ENCODE data around the gene XPR1.
"Not testable (repeated sequence)": the region's sequence is repeated elsewhere in the genome, so short reads cannot be mapped to it uniquely, and the experiment has no call there.

The XPR1 gene

DNA sequence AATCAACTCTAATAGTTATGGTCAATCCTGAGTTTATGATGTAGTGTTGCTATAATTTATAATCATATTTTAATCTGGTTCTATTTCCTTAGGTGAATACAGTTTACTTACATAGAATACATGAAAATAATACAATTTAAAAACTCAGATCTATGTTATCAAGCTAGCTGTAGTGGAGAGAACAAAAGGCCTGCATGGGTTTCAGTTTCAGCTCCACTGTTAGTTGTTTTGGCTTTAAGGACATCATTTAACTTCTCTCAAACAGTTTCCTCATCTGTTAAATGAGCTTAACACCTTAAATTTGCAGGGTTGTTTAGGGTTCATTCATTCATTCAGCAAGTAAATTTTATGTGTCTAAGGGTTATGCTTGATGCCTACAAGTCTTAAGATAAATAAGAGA is 182.4 kb downstream of the XPR1 start:
- DNase-seq (ENCODE audit: low read depth, low spot score) = no peak
- H3K27ac ChIP-seq = no peak overlapping the region

DNA sequence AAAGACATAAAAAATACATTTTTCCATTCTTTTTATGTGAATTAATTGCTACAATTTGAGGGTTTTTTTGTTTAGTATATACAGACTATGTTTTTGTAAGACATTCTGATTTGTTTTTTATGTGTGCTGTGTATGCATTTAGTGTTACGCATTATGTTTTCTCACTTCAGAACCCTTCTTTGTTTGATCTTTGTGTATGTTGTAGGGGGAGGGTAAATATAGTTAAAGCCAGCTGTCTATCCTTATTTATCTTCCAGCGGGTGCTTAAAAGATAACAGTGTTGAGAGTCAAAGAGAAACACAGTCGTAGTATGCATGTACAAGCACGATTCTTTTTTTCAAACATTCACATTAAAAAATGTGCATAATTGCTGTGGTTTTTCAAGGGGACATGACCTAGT is 183.4 kb downstream of the XPR1 start:
- H3K27ac ChIP-seq = no peak overlapping the region
- no peak for DNase-seq (ENCODE audit: low read depth, low spot score)

DNA sequence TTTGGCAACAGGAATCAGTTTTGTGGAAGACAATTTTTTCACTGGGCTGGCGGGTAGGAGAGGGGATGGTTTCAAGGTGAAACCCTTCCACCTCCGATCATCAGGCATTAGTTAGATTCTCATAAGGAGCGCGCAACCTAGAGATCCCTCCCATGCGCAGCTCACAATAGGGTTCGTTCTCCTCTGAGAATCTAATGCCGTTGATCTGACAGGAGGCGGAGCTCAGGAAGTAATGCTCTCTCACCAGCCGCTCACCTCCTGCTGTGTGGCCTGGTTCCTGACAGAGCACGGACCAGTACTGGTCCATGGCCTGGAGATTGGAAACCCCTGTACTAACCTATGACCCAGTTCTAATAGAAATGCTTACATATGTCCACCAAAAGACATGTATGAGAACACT is 184.3 kb downstream of the XPR1 start:
- DNase-seq (ENCODE audit: low read depth, low spot score) = no peak

DNA sequence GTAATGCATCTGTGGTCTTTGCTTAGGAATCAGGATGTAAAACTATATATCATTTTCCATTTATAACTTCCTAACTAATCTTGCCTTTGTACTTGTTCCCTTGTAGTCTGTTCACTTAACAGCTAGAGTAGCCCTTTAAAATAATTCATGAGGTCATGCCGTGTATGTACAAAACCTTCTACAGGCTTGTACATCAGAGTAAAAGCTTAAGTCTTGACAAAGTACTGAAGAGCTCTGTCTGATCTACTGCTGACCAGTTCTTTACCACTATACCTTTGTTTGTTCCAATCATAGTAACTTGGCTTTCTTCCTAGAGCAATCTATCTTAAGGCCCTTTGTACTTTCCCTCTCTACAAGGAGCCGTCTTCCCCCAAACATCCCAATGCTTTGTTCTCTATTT is 190.1 kb downstream of the XPR1 start:
- no peak for DNase-seq (ENCODE audit: low read depth, low spot score)
- H3K27ac ChIP-seq = no peak overlapping the region

More for the DNA sequence above, 184.3 kb downstream of the XPR1 start:
- no peak overlapping the region for H3K27ac ChIP-seq

DNA sequence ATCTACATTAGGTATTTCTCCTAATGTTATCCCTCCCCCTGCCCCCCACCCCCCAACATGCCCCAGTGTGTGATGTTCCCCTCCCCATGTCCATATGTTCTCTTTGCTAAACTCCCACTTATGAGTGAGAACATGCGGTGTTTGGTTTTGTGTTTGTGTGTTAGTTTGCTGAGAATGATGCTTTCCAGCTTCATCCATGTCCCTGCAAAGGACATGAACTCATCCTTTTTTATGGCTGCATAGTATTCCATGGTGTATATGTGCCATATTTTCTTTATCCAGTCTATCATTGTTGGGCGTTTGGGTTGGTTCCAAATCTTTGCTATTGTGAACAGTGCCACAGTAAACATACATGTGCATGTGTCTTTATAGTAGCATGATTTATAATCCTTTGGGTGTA is 199.7 kb downstream of the XPR1 start:
- not testable (repeated sequence) for H3K27ac ChIP-seq; DNase-seq (ENCODE audit: low read depth, low spot score)

DNA sequence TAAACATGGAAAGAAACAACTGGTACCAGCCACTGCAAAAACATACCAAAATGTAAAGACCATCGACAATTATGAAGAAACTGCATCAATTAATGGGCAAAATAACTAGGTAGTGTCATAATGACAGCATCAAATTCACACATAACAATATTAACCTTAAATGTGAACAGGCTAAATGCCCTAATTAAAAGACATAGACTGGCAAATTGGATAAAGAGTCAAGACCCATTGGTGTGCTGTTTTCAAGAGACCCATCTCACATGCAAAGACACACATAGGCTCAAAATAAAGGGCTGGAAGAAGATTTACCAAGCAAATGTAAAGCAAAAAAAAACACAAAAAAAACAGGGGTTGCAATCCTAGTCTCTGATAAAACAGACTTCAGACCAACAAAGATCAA is 201.4 kb downstream of the XPR1 start:
- H3K27ac ChIP-seq = not testable (repeated sequence)

DNA sequence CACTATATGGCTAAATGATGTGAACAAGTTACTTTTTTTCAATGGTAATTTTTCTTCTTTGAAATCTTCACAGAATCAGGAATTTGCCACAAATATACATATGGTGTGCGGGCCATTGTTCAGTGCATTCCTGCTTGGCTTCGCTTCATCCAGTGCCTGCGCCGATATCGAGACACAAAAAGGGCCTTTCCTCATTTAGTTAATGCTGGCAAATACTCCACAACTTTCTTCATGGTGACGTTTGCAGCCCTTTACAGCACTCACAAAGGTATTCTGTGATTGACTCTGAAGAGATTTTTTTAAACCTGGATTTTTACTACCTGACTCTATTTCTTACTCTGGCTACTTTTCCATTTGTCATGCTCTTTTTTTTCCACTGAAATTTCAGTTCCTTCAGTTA is 204.6 kb downstream of the XPR1 start:
- no peak overlapping the region for H3K27ac ChIP-seq
- DNase-seq (ENCODE audit: low read depth, low spot score) = no peak

More for the DNA sequence above, 201.4 kb downstream of the XPR1 start:
- not testable (repeated sequence) for DNase-seq (ENCODE audit: low read depth, low spot score)

DNA sequence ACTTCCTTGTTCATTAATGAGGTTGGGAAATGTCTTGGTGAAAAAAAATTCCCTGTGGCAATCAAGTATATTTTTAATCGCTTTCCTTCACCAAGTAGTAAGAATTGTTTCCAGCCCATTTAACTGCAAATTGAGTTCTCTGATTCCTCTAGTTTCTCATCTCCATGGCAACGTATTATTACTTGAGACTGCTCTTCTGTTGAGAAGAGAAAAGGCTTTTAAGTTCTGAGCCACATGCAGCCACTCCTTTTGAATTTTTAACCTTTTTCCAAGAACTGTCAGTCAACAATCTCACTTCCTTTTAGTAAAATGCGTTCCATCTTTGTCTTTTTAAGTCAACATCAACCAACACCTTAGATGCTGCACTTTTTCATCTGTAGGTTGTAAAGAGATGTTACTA is 205.2 kb downstream of the XPR1 start:
- no peak overlapping the region for H3K27ac ChIP-seq
- DNase-seq (ENCODE audit: low read depth, low spot score) = no peak

DNA sequence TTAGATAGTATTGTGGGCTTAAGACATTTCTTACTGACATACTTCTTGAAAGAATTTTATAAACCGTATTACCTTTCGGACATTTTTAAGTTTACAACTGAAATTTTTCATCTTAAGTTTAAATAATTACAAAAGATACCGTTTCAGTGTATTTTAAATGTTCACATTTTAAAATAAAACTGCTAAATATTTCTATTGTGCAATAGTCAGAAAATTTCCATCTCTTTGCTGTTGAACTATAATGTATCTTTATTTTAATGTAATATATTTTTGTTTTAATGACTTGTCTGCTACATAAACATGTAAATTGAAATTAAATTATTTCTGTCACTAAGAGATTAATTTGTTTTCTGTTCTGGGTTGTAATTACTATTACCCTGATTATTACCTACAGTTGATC is 206.7 kb downstream of the XPR1 start:
- H3K27ac ChIP-seq = no peak overlapping the region
- no peak for DNase-seq (ENCODE audit: low read depth, low spot score)

DNA sequence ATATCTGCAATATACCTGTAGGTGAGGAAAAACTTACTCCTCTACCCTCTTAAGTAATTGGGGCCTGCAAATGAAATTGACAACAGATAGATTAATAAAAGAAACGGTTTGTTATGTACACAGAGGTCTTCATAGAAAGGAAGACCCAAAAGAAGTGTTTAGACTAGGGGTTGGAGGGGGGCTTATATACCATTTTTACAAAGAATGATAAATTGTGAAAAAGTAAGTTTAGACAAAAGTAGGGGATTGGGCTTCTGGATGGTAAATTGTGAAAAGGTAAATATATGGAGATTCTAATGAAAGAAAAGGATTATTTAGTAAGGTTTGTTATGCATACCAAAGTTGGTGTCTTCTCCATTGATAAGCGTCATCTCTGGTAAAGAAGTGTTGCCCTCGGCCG is 207.7 kb downstream of the XPR1 start:
- no peak overlapping the region for H3K27ac ChIP-seq
- no peak for DNase-seq (ENCODE audit: low read depth, low spot score)

DNA sequence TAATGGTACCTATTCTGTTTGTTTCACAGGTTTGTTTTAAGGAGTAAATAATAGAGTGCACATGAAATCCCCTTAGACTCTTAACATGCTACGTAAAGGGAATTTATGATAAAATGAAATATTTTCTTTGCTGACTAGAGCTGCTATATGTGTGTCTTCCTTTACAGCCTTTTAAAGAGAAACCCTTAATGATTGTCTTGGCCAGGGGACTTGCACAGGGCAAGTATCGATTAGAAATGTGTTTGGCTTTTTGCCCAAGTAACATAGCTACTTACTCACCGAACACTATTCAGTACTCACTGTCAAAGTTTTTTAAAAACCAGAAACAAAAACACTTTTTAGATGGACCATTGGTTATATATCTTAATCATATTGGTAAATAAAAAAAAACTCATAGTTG is 209.6 kb downstream of the XPR1 start:
- no peak overlapping the region for H3K27ac ChIP-seq
- no peak for DNase-seq (ENCODE audit: low read depth, low spot score)

DNA sequence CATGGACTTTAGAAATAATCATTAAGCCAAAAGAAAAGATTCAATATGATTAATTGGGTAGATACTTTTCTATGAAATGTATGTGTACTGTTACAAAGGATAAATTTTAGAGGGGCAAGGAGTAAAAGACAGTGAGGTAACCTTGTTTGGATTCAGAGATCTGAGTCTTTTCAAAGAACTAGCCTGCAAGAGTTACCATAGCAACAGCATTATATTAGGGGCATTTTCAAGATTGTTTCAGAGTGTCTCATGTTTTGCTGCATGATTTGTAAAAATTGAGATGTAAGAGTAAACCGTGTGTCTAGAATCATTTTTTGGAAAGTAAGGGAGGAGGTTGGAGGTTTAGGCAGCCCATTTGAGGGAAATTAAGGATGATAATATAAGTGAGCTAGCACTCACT is 210.2 kb downstream of the XPR1 start:
- no peak for DNase-seq (ENCODE audit: low read depth, low spot score)
- H3K27ac ChIP-seq = no peak overlapping the region

DNA sequence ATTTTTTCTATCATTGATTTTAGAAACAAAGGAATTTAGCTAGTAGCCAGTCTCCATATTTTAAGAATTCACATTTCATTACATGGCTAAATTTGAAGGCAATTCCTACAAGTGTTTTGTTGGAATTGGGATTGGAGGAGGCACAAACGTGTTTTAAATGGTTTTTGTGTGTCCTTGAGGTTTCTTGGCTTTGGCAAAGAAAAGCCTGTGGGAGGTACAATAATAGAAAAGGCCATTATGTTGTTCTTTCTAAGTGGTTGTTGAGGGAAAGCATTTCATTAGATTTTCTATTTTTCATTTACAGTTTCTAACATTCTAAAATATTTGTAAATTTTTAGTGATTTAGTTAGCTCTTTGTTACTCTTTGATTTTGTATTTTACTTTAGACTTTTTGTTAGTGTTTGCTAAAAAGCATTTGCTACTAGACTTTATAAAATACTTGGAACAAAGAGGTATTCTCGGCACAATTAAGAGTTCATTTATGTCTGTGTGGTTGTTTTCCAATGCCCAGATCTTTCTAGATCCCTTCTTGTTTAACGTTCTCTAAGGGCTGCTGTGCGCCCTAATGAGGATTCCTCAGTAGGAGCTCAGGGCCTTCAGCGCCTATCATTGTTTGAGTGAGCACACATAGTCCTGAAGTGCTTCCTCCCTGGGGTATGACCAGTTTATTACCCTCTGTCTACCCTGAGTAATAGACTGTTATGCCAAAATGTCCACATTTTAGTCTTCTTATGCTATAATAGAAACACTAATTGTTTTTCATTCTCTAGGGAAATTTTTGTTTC is 210.9 kb downstream of the XPR1 start:
- no peak for DNase-seq (ENCODE audit: low read depth, low spot score)

DNA sequence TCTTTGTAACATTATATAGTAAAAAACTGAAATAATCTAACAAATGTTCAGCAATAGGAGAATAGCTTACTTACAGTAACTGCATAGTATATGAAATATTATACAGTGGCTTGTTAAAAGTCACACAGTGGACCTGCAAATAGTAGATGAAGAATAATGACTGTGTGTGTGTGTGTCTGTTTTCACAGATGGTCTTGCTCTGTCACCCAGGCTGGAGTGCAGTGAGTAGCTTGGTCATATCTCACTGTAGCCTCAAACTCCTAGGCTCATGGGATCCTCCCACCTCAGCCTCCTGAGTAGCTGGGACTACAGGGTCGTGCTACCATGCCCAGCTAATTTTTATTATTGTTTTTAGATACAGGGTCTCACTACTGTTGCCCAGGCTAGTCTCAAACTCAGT is 213.5 kb downstream of the XPR1 start:
- H3K27ac ChIP-seq = no peak overlapping the region

More for the DNA sequence above, 210.9 kb downstream of the XPR1 start:
- no peak overlapping the region for H3K27ac ChIP-seq

DNA sequence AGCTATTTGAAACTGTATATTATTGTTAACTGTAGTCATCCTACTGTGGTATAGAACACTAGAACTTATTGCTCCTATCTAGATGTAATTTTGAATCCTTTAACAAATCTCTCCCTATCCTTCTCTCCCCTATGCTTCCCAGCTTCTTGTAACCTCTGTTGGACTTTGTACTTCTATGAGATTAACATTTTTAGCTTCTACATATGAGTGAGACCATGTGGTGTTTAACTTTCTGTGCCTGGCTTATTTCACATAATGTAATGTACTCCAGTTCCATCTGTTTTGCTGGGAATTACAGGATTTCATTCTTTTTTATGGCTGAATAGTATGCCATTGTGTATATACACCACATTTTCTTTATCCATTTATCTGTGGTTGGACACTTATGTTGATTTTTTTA is 216.4 kb downstream of the XPR1 start:
- DNase-seq (ENCODE audit: low read depth, low spot score) = no peak
- no peak overlapping the region for H3K27ac ChIP-seq

More for the DNA sequence above, 213.5 kb downstream of the XPR1 start:
- no peak for DNase-seq (ENCODE audit: low read depth, low spot score)

DNA sequence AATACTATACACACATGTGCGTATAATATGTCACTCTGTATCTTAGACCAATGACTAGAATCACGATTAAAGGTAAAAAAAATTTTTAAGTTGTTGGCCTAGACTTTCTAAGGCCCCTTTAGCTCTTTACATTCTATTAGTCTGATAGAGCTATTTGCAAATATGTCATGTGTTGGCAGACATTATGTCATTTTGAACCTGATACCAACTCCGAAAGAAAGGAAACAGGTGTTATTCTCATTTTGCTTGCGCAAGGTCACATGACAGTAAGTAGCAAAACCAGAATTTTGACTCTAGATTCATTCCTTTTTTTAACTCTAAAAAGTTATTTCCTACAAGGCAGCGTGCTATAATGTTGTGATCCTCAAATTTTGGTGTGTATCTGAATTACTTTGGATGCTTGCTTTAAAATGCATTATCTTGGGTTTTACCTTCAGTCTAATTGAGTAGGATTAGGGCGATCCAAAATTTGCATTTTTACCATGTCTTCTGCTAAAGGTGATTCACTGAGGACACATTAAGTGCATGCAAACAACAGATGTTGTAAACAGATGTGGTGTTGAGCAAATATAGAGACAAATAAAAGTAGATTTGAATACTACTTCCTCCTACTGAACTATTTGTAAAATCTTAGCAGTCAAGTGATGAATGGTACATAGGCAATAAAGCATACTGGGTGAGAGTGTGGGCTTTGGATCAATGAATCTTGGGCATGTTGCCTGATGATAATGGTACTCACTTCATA is 217.4 kb downstream of the XPR1 start:
- no peak for DNase-seq (ENCODE audit: low read depth, low spot score)
- H3K27ac ChIP-seq = no peak overlapping the region

DNA sequence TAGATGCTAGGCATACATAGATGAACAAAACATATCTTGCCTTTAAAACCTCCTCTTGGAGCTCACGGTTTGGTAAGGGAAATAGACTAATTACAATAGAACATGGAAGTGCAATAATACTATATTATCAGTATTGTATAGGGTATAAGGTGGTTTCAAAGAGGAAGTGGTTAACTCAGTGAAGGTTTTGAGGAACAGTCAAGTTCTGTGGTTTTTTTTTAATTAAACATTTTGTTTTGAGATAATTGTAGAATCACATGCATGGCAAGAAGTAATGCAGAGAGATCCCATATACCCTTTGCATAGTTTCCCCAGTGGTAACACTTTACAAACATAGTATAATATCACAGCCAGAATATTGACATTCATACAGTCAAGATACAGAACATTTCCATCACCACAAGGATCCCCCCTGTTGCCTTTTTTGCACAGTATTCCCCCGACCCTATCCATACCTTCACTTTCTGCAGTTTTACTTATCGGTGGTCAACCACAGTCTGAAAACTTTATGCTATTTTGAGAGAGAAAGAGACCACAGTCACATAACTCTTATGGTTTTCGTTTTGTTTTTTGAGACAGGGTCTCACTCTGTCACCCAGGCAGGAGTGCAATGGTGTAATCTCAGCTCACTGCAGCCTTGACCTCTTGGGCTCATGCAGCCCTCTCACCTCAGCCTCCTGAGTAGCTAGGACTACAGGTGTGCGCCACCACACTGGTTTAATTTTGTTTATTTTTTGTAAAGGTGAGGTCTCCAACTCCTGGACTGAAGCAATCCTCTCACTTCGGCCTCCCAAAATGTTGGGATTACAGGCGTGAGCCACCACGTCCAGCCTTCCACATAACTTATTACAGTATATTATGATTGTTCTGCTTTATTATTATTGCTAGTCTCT is 220.4 kb downstream of the XPR1 start:
- no peak overlapping the region for H3K27ac ChIP-seq
- no peak for DNase-seq (ENCODE audit: low read depth, low spot score)

DNA sequence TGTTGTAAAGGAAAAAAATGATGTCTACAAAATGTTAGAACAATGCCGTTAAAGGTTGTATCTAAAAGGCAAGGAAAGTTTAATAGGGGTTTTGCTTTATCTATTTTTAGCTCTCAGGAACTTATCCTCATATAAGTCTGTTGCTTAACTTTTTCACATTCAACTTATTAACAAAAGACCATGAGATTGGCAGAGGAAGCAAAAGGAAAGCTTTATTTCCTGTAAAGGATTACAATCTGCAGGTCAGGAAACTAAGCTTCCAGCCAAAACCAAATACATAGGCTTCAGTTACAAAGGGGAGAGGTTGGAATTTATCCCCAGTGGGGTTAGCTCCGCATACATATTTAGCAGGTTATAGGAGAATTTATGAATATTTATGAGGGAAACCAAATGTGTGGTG is 222.2 kb downstream of the XPR1 start:
- no peak overlapping the region for H3K27ac ChIP-seq
- no peak for DNase-seq (ENCODE audit: low read depth, low spot score)

DNA sequence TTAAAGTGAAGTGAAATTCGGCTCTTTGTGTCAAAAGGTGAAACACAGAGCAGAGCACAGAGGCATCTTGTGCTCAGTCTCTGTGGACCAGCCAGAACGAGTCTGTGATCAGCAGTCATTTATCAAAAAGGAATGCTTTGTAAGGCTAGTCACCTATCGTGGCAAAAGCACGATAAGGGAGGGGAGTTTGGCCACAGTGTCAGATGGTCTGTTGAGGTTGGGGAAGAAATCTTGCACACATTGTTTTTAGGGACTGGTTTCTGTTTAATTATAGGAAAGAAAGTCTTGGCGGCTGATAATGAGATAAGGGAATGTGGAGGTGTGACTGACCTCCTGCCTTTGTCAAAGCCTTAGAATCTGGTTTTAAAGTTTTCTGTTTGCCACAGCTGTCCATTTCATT is 222.6 kb downstream of the XPR1 start:
- DNase-seq (ENCODE audit: low read depth, low spot score) = no peak
- no peak overlapping the region for H3K27ac ChIP-seq

DNA sequence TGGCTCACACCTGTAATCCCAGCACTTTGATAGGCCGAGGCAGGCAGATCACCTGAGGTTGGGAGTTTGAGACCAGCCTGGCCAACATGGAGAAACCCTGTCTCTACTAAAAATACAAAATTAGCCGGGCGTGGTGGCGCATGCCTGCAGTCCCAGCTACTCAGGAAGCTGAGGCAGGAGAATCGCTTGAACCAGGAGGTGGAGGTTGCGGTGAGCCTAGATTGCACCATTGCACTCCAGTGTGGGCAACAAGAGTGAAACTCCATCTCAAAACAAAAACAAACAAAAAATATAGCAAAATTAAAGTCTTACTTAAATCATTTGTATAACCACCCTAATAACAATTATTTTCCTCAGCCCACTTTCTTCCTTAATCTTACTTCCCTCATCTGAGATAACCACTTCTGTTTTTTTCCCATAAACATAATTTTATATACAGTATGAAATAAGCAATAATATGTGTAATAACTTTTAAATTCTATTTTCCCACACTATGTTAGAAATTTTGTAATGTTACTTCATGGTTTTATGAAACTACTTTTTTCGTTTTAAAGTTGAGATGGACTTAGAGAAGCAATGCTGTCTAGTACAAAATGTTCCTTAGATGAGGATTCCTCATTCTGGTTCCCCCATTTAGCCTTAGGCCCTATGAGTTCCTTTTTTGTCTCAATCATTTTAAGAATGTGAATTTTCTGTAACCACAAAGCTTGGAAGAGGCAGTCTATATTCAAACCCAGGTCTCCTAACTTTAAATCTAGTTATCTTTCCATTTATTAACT is 226.3 kb downstream of the XPR1 start:
- not testable (repeated sequence) for H3K27ac ChIP-seq; DNase-seq (ENCODE audit: low read depth, low spot score)
